ENCODE data around the gene LAMC3.

Gene LAMC3

DNA sequence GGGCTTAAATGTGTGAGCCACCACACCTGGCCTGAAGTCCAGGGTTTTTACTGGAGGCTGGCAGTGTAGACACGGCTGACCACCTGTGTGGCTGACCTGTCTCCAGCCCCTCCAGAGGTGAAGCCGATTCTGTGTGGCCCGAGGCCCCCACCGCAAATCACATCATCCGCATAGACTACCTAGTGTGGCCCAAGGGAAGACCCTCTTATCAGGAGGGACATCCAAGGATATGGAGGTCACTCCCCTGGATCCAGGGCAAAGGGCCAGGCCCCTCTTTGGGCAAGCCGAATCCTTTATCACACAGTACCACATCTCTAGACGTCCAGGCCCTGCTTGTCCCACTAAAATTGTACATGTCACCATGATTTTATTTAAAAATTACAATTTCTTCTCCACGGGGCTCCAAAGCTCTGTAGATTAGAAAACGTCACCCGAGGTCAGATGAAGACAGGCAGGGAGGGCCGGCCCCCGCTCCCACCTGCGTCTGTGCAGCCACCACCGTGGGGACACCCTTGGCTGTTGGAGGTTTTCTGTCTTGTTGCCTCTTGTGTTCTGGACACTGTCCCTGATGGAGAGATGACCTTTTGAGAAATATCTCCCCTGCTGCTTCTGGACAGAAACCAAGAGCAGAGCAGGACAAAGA lies 20.1 kb downstream of the LAMC3 start:
- TF ChIP-seq, protein P1, sequence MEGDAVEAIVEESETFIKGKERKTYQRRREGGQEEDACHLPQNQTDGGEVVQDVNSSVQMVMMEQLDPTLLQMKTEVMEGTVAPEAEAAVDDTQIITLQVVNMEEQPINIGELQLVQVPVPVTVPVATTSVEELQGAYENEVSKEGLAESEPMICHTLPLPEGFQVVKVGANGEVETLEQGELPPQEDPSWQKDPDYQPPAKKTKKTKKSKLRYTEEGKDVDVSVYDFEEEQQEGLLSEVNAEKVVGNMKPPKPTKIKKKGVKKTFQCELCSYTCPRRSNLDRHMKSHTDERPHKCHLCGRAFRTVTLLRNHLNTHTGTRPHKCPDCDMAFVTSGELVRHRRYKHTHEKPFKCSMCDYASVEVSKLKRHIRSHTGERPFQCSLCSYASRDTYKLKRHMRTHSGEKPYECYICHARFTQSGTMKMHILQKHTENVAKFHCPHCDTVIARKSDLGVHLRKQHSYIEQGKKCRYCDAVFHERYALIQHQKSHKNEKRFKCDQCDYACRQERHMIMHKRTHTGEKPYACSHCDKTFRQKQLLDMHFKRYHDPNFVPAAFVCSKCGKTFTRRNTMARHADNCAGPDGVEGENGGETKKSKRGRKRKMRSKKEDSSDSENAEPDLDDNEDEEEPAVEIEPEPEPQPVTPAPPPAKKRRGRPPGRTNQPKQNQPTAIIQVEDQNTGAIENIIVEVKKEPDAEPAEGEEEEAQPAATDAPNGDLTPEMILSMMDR (IDR thresholded peaks at IDR 0.05; ENCODE audit: low read depth, low read length, missing control alignments): no peak
- no peak overlapping the region for H3K4me3 ChIP-seq (ENCODE audit: low read depth, low read length)
- no peak for DNase-seq (ENCODE audit: low read depth)

GRCh38 chr9:131029574-131029952 lies 20.6 kb downstream of the LAMC3 start:
- no peak overlapping the region for H3K4me3 ChIP-seq (ENCODE audit: low read depth, low read length)
- no peak for DNase-seq (ENCODE audit: low read depth)
- TF ChIP-seq, protein P1 (IDR thresholded peaks at IDR 0.05; ENCODE audit: low read depth, low read length, missing control alignments): no peak

DNA sequence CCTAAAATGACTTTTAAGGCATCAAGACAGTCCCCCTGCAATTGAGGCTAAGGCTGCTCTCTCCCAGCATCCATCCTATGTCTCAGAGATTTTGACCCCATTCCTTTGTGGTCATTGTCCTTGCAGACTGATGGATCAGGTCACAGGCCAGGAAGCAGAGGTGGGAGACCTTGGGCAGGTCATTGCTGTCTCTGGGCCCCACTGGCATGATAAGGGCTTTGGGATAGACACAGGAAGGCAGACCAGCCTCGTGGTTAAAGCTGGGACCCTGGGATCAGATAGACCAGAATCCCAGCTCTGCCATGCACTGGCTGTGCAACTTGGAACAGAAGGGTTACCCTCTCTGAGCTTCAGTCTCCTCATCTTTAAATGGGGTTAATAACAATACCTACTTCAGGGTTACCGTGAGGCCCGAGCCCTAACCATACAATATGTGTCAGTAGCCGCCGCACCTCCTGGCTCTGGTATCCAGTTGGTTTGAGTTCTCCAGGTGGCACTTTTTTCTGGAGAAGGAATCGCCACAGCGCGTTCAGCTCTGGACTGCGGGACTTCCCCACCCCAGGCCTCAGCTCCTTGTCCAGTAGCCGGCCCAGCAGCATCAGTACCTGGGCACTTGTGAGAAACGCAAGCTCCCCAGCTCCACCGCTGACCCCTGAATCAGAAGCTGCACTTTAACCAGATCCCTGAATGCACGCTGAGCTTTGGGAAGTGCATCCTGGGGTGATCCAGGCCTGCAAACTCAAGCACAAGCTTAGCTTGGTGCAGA lies 21.4 kb downstream of the LAMC3 start:
- no peak overlapping the region for H3K4me3 ChIP-seq (ENCODE audit: low read depth, low read length)
- TF ChIP-seq, protein P1 (IDR thresholded peaks at IDR 0.05; ENCODE audit: low read depth, low read length, missing control alignments): no peak
- DNase-seq (ENCODE audit: low read depth): no peak

DNA sequence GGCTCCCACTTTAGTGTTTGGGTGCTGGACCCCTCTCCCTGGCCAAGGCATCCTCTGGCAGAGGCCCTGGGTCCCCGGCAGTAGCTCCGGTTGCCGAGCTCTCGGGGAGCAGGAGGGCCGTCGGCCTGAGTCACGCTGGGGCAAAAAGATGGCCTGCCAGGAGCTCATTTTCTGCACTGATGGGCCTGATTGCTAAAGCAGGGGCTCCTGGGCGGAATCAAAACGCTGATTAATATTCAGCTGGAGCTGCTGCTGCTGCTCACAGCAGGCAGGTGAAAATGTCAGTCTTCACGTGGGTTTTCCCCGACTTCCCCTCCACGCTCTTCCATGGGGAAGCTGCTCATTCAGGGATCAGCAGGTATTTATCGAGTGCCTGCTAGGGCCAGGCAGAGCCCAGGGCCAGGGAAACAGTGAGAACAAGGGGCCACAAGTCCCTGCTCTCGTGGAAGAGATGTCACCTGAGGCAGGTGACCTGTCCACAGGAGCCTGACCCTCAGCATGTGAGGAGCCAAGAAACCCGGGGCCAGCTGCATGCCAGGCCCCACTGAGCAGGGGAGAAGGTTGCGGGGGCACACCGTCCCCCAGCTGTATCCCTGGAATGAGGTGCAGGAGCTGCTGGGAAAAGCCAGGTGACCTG lies 22.1 kb downstream of the LAMC3 start:
- H3K4me3 ChIP-seq (ENCODE audit: low read depth, low read length): no peak overlapping the region
- TF ChIP-seq, protein P1 (IDR thresholded peaks at IDR 0.05; ENCODE audit: low read depth, low read length, missing control alignments): no peak
- no peak for DNase-seq (ENCODE audit: low read depth)

DNA sequence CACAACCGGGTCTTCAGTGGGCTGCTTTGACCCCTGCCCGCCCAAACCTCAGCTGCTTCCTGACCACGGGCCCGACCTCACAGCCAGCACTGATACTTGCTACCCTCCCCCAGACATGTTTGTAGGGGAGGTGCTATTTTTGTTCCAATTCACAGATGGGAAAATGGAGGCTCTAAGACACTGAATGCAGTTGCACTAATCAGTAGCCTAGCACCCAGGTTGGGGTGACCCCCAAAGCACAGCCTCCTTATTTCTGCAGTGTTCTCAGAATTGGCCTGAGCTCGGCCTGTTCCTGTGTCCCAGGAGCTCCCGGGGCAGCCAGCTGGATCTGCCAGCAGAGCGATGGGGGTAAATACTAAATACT lies 22.6 kb downstream of the LAMC3 start:
- no peak for DNase-seq (ENCODE audit: low read depth)
- no peak overlapping the region for H3K4me3 ChIP-seq (ENCODE audit: low read depth, low read length)
- TF ChIP-seq, protein P1 (IDR thresholded peaks at IDR 0.05; ENCODE audit: low read depth, low read length, missing control alignments): no peak

- TF ChIP-seq, protein P1 (IDR thresholded peaks at IDR 0.05; ENCODE audit: low read depth, low read length, missing control alignments): no peak
- no peak overlapping the region for H3K4me3 ChIP-seq (ENCODE audit: low read depth, low read length)
- no peak for DNase-seq (ENCODE audit: low read depth)
These were observed 23.4 kb downstream of the LAMC3 start for GRCh38 chr9:131032384-131032783.

All from GM12864 (cell line).